ENCODE results near the gene HIF3A.
A peak's percentile ranks its signal among the peaks of the same experiment; 100 is the strongest.

The HIF3A gene

DNA sequence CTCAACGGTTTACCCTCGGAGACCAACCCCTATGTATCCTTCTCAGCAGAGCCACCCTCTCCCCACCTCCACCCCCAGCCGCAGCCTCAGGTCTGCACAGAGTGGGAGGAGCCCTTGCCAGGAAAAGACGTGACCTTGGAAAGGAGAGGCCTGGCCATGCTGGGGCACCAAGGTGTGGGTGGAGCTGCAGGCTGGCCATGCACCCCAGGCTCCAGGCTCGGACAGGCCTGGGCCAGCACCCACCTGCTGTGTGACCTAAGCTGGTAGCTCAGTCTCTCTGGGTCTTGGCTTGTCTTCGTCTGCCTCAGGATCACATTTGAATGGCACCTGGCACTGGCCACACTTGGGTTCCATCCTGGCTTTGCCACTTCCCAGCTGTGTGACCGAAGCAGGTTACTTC, 87.0 kb downstream of the HIF3A start:
- no peak for DNase-seq (ENCODE audit: low read depth)

DNA sequence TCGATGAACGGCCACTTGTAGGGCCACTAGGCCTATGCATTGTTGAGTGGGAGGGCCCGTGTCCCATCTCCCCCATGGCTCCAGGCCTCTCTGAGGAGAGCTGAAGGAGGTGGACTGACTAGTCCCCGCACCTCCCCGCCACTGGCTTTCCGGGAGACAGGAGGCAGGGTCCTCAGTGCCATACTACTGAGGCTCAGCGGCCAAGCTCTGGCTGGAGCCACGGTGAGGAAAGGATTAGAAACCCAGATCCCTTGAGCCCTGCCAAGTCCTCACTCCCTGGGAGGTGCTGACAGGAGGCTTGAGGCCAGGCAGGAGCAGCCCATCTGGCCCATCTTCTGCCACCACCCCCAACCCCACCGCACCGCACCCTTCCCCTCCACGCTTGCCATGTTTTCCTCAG, 87.6 kb downstream of the HIF3A start:
- DNase-seq (ENCODE audit: low read depth), result no peak

- no peak for DNase-seq (ENCODE audit: low read depth)
These were observed 88.8 kb downstream of the HIF3A start for GRCh38 chr19:46385636-46386035.

DNA sequence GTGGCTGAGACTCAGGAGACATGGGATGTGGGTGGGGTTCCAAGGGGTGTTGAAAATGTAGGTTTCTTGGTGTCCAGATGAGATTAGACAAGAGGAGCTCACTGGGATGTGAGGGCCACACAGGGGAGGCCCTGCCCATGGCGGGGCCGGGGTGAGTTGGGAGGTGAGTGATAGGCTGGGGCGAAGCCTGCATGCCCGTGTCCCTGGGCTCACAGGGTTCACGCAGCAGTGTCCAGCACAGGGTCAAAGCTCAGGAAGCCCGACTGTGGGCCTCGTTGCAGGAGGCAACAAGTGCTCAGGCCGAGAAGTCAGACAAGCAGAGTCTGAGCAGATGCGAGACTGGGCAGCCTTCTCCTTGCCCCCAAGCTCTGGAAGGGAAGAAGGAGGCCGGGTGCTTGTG, 89.3 kb downstream of the HIF3A start:
- no peak for DNase-seq (ENCODE audit: low read depth)

GRCh38 chr19:46386996-46387712, 90.3 kb downstream of the HIF3A start:
- no peak for DNase-seq (ENCODE audit: low read depth)

- DNase-seq (ENCODE audit: low read depth), result no peak
These were observed 90.9 kb downstream of the HIF3A start for GRCh38 chr19:46387713-46388130.

- no peak for DNase-seq (ENCODE audit: low read depth)
These were observed 91.7 kb downstream of the HIF3A start for GRCh38 chr19:46388311-46389095.

- no peak for DNase-seq (ENCODE audit: low read depth)
These were observed 93.4 kb downstream of the HIF3A start for GRCh38 chr19:46390121-46390858.

- peak; percentile 76 for DNase-seq (ENCODE audit: low read depth)
These were observed 94.0 kb downstream of the HIF3A start for GRCh38 chr19:46390866-46391265.

- DNase-seq (ENCODE audit: low read depth), result no peak
These were observed 94.7 kb downstream of the HIF3A start for GRCh38 chr19:46391296-46392251.

DNA sequence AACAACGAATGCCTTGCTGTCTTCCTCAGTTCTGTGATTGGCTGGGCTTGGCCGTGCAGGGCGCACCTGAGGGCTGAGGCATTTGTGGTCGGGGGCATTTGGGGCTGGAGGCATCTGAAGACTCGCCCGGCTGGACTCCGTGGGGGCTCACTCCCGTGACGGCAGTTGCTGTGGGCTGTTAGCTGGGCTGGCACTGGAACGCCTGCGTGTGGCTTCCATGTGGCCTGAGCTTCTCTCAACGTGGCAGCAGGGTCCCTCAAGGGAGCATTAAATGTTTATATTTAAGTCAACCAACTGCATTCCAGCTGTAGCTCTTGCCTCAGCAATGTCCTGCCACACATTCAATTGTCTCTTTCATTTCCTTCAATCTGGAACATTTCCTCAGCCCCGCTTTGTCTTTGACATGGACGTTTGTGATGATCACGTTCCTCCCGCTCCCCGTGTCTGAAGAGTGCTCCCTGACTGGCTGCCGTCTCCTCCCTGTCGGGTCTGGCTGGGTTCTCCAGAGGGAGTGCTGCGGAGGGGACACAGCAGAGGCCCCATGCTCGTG, 95.5 kb downstream of the HIF3A start:
- peak; percentile 92 for DNase-seq (ENCODE audit: low read depth)

- no peak for DNase-seq (ENCODE audit: low read depth)
These were observed 96.0 kb downstream of the HIF3A start for GRCh38 chr19:46392837-46393236.

All from fibroblast of gingiva (primary cell).